ENCODE data around the gene IL12RB1. TPM values are rescaled to one million over a fixed set of nuclear protein-coding genes. Genes with fewer than 3 reads are reported as not detected.

The IL12RB1 gene
- total and polyA plus RNA-seq, 10 of the 15 experiments (the other 5 are each of a cell fraction or from before 2014, with no cell fraction given), result 2.8 to 29.9 (median 17.6) TPM

DNA sequence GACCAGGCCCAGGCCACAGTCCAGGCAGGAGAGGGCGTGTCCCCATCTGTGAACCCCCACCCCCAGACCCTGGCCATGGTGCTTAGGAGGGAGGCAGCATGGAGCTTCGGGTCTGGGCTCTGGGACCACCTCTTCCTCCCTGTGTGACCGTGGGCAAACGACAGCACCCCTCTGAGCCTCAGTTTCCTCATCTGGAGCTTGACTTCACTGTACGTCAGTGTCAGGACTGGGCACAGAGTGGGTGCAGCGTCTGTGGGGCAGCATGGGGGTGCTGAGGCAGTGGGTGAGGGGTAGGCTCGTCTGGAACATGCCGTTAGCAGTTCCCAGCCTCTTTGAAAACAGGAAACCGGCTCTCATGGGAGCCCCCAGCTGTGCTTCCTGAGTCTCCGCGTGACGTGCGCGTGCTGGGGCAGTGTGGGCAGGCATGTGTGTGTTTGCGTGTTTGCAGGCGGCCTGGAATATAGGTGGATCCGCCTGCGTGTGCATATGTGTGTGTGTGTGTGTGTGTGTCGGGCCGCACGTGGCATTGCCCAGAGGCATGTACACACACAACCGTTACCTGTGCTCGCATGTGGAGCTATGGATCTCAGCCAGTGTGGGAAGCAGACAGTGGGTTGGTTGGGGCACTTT lies 63.0 kb downstream of the IL12RB1 start (continued):
- TF ChIP-seq, protein P1, sequence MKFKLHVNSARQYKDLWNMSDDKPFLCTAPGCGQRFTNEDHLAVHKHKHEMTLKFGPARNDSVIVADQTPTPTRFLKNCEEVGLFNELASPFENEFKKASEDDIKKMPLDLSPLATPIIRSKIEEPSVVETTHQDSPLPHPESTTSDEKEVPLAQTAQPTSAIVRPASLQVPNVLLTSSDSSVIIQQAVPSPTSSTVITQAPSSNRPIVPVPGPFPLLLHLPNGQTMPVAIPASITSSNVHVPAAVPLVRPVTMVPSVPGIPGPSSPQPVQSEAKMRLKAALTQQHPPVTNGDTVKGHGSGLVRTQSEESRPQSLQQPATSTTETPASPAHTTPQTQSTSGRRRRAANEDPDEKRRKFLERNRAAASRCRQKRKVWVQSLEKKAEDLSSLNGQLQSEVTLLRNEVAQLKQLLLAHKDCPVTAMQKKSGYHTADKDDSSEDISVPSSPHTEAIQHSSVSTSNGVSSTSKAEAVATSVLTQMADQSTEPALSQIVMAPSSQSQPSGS (IDR thresholded peaks at IDR 0.05; ENCODE audit: low read length), result no peak
- TF ChIP-seq, protein P2, sequence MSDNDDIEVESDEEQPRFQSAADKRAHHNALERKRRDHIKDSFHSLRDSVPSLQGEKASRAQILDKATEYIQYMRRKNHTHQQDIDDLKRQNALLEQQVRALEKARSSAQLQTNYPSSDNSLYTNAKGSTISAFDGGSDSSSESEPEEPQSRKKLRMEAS (IDR thresholded peaks at IDR 0.05; ENCODE audit: low read depth, low read length), result peak; percentile 79
- no peak for TF ChIP-seq ATF3 (IDR thresholded peaks at IDR 0.05; ENCODE audit: borderline replicate concordance, extremely low read depth, low read depth, low read length)
- no peak for TF ChIP-seq SIX5 (IDR thresholded peaks at IDR 0.05; ENCODE audit: low read depth, low read length, severe bottlenecking)
- TF ChIP-seq FOXM1 (IDR thresholded peaks at IDR 0.05; ENCODE audit: low read depth, low read length), result no peak
- TF ChIP-seq, protein P3, sequence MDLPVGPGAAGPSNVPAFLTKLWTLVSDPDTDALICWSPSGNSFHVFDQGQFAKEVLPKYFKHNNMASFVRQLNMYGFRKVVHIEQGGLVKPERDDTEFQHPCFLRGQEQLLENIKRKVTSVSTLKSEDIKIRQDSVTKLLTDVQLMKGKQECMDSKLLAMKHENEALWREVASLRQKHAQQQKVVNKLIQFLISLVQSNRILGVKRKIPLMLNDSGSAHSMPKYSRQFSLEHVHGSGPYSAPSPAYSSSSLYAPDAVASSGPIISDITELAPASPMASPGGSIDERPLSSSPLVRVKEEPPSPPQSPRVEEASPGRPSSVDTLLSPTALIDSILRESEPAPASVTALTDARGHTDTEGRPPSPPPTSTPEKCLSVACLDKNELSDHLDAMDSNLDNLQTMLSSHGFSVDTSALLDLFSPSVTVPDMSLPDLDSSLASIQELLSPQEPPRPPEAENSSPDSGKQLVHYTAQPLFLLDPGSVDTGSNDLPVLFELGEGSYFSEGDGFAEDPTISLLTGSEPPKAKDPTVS (IDR thresholded peaks at IDR 0.05; ENCODE audit: low read depth, low read length), result no peak
- no peak for TF ChIP-seq HDAC2 (IDR thresholded peaks at IDR 0.05)
- no peak; the same call in 1 of the 2 replicates for TF ChIP-seq POLR2A (IDR thresholded peaks at IDR 0.05; ENCODE audit: low read depth, low read length)
- TF ChIP-seq PKNOX1 (IDR thresholded peaks at IDR 0.05), result no peak
- no peak for TF ChIP-seq RB1 (IDR thresholded peaks at IDR 0.05; ENCODE audit: borderline replicate concordance)
- TF ChIP-seq, protein P4, sequence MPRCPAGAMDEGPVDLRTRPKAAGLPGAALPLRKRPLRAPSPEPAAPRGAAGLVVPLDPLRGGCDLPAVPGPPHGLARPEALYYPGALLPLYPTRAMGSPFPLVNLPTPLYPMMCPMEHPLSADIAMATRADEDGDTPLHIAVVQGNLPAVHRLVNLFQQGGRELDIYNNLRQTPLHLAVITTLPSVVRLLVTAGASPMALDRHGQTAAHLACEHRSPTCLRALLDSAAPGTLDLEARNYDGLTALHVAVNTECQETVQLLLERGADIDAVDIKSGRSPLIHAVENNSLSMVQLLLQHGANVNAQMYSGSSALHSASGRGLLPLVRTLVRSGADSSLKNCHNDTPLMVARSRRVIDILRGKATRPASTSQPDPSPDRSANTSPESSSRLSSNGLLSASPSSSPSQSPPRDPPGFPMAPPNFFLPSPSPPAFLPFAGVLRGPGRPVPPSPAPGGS (IDR thresholded peaks at IDR 0.05; ENCODE audit: borderline replicate concordance, insufficient read depth, low read depth, low read length, poor library complexity, severe bottlenecking), result no peak
- TF ChIP-seq, protein P5, sequence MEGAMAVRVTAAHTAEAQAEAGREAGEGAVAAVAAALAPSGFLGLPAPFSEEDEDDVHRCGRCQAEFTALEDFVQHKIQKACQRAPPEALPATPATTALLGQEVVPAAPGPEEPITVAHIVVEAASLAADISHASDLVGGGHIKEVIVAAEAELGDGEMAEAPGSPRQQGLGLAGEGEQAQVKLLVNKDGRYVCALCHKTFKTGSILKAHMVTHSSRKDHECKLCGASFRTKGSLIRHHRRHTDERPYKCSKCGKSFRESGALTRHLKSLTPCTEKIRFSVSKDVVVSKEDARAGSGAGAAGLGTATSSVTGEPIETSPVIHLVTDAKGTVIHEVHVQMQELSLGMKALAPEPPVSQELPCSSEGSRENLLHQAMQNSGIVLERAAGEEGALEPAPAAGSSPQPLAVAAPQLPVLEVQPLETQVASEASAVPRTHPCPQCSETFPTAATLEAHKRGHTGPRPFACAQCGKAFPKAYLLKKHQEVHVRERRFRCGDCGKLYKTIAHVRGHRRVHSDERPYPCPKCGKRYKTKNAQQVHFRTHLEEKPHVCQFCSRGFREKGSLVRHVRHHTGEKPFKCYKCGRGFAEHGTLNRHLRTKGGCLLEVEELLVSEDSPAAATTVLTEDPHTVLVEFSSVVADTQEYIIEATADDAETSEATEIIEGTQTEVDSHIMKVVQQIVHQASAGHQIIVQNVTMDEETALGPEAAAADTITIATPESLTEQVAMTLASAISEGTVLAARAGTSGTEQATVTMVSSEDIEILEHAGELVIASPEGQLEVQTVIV (IDR thresholded peaks at IDR 0.05; ENCODE audit: borderline replicate concordance, partially characterized antibody), result no peak
- TF ChIP-seq SUPT20H (IDR thresholded peaks at IDR 0.05; ENCODE audit: borderline replicate concordance, control insufficient read depth, low read depth, low read length), result no peak
- peak; percentile 70; the same call in 1 of the 2 replicates for TF ChIP-seq NBN (IDR thresholded peaks at IDR 0.05)
- no peak for TF ChIP-seq ZSCAN29 (IDR thresholded peaks at IDR 0.05)
- TF ChIP-seq, protein P6, sequence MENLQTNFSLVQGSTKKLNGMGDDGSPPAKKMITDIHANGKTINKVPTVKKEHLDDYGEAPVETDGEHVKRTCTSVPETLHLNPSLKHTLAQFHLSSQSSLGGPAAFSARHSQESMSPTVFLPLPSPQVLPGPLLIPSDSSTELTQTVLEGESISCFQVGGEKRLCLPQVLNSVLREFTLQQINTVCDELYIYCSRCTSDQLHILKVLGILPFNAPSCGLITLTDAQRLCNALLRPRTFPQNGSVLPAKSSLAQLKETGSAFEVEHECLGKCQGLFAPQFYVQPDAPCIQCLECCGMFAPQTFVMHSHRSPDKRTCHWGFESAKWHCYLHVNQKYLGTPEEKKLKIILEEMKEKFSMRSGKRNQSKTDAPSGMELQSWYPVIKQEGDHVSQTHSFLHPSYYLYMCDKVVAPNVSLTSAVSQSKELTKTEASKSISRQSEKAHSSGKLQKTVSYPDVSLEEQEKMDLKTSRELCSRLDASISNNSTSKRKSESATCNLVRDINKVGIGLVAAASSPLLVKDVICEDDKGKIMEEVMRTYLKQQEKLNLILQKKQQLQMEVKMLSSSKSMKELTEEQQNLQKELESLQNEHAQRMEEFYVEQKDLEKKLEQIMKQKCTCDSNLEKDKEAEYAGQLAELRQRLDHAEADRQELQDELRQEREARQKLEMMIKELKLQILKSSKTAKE (IDR thresholded peaks at IDR 0.05; ENCODE audit: low read depth, poor library complexity, severe bottlenecking), result no peak
- 0 out of 2 replicates have a peak, but pooled peaks have one; percentile 42 for TF ChIP-seq FOXK2 (IDR thresholded peaks at IDR 0.05)
- peak; percentile 79 for TF ChIP-seq GATAD2B (conservative IDR thresholded peaks at IDR 0.05; ENCODE audit: low read depth)
- peak; percentile 89 for TF ChIP-seq IKZF1 (conservative IDR thresholded peaks at IDR 0.05)

Measured in GM12878 (cell line).